Eye (tissue), 1 donor: ENCODE data around the gene FARP2.

ENCODE experiments used
- DNase-seq: peaks from one replicate; pipeline ENCODE4 v3.0.0-alpha.2; 2015

FARP2 gene

GRCh38 chr2:241329669-241330615, 26.1 kb upstream of the FARP2 start:
- DNase-seq, result no peak

GRCh38 chr2:241330616-241330981, 25.5 kb upstream of the FARP2 start:
- DNase-seq, result no peak

DNA sequence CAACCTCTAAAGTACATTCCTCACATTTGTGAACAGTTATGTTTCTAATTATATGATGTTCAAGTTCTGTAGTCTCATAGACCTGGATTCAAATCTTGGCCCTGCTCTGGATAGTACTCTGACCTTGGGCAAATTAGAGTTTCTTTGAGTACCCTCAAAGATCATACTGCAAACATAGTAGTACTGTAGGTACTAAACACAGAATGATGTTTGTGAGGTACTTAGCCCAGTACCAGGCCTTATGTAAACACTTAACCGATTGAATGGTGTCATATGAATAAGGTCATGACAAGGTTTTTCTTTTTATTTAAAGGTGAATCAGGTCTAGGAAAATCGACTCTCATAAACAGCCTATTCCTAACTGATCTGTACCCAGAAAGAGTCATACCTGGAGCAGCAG, 21.3 kb upstream of the FARP2 start:
- DNase-seq, result no peak

GRCh38 chr2:241339839-241340630, 16.1 kb upstream of the FARP2 start:
- no peak for DNase-seq

- no peak for DNase-seq
These were observed 15.4 kb upstream of the FARP2 start for GRCh38 chr2:241340631-241341163.

DNA sequence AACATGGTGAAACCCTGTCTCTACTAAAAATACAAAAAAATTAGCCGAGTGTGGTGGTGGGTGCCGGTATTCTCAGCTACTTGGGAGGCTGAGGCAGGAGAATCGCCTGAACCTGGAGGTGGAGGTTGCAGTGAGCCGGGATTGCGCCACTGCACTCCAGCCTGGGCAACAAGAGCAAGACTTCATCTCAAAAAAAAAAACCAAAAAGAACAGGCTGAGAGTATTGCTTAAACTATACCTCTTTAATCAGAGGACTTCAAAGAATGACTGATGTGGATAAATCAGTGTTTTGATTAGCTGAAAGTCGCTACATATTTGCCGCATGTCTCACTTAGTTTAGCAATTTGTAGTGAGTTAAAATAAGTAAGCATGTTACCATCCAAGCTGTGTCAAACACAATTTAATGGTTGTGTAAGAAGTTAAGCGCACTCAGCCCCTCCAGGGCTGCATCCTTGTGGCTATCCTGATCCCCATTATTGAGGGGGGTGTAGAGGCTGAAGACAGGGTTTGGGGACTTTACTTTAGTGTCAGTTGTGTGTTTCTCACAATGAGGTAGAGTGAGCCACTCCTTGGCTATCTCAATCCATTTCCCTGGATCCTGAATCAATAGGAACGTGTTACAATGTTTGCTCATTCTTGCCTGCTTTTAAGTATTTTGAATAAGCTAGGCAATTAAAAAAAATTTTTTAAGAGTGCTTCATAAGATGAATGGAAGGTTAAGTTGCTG, 11.0 kb upstream of the FARP2 start:
- no peak for DNase-seq

DNA sequence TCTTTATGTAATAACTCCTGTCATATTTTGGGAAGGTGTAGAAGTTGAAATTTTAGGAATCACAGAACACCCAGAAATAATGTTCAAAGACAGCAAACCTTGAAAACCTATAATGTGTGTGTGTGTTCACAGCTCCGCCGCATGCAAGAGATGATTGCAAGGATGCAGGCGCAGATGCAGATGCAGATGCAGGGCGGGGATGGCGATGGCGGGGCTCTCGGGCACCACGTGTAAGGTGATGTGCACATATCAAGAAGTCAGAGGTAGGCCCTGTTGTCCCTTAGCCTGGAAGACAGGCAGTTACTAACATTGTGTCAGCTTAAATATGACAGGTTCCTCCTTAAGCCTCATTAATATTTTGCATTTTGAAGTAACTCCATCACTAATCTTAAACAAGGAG, 6.1 kb upstream of the FARP2 start:
- DNase-seq, result no peak

DNA sequence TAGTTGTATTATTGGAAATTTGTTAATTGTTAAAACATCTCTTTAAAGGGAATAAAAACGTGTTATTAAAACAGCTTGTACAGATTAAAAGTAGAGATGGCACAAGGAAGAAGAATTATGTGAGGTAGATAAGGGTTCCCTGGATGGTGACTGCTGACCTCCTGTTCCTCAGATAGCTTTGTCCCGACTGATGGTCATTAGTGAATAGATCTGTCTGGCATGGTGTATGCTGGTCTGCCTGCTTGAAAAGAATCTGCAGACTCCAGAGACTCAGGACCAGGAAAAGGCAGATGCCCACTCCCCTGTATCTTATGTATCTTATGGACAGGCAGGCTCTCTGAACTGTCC, 5.6 kb upstream of the FARP2 start:
- no peak for DNase-seq

- no peak for DNase-seq
These were observed 5.0 kb upstream of the FARP2 start for GRCh38 chr2:241350878-241351639.

DNA sequence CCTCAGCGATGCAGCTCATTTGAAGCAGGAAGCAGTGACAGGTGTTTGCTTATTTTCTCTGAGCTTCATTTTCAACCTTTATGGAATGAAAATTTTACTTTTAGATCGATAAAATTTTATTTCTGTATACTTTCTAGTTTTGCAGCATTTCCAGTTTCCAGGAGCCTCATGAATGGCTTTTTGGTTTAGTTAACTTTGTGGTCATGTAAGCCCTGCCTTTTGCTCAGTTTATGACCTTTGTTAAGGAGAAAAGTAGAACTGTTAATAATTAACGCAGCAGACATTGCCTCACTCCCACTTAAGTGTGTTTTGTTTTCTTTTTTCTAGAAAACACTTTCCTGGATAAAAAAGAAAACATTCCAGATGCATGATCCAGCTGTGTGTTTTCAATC, 4.4 kb upstream of the FARP2 start:
- DNase-seq, result no peak

DNA sequence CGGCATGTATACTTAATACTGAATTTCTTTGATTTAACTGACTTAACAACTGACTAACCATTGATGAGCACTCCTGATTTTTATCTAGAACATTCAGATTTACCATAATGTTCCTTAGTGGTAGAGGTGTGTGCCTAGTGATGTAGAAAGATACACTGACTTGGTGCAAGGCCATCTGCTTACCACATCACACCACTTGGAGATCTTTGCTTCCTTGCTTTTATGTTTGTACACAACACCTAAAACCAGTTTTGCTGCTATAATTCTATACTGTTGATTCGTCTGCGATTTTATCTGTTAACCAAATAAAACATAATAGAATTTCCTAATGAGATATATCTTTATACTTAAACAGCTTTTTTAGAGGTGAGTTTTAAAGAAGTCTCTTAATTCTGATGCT, 3.9 kb upstream of the FARP2 start:
- DNase-seq, result no peak

- peak; percentile 64 for DNase-seq
These were observed 1.1 kb upstream of the FARP2 start for GRCh38 chr2:241354668-241355658.

DNA sequence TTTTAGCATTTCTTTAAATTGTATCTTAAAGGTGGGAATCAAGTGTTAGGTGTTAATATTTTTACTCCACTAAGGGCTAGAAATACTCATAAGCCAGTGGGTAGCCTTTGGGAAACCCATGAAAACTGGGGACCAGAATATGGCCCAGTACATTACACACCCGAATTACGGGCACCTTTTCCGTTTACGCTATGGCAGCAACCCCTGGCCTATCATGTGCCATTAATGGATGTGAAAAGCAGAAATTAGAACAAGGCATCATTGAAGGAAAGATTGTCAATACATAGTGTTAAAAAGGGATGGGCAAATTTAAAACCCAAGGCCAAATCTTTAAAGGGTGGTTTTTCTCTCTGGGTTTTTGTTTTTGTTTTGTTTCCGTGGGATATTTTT, 781 bp downstream of the FARP2 start:
- no peak for DNase-seq

GRCh38 chr2:241357531-241357930, 1.4 kb downstream of the FARP2 start:
- DNase-seq, result no peak

- no peak for DNase-seq
These were observed 2.4 kb downstream of the FARP2 start for GRCh38 chr2:241358470-241358869.

DNA sequence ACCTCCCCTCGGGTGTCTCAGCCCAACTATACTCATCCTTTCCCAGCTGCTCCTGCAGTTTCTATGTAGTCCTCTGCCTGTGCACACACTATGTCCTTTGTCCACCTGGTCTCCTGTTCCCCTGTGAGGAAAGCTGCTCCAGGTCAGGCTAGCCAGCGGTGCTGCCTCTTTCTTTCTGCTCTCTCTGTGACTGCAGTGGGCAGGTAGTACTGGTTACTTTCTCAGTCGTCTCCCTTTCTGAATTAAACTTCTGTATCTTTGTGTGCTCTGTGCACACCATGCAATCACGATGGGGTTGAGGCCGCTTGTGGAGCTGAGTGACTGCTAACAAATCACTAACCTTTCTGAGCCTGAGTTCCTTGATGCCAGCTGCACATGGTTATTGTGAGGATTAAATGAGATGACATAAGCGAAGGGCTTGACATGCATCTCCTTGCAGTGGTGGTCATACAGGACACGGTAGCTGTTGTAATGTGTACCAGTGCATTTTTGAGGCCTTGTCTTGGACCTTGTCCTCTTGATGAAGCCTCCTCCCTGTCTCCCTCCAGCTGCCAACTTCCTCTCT, 3.5 kb downstream of the FARP2 start:
- DNase-seq, result no peak

DNA sequence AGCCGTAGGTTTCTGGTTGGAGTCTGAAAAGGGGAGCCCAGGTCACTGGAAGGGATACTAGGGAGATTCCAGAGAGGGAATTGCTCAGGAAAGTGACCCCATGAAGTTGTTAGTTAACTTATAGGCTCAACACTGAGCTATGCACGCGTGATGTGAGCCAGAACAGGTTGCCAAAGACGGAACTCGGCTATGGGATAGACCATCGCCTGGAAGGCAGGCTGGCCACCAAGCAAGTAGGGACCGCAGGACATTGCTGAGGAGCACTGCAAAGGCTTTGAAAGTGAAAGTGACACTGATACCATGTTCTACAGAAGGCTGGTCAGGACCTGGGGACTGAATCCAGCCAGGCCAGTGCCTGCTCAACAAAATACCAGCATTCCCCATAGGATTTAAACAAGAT, 7.3 kb downstream of the FARP2 start:
- no peak for DNase-seq

DNA sequence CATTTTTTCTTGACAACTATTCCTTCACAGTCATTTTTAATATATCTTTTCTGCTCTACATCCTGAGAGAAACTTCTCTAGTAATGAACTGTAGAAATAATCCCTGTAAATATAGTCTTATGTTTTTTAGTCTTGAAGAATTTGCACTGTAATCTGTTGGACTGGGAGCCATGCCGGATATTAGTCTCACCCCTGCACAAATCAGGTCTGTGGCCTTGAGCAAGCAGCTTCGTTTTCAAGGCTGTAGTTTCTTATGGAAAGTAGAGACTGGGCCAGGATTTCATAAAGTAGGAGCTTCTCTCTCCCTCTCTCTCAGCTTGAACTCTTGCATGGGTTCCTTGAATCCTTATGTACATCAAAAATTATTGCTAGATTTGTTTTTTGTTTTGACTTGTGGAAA, 8.7 kb downstream of the FARP2 start:
- no peak for DNase-seq

GRCh38 chr2:241366678-241367077, 10.6 kb downstream of the FARP2 start:
- DNase-seq, result no peak

- DNase-seq, result no peak
These were observed 12.6 kb downstream of the FARP2 start for GRCh38 chr2:241368643-241369042.
